GM18519 (cell line): ENCODE measurements around the gene NDOR1.

ENCODE experiments used
- ATAC-seq: cut with Tn5 transposase; IDR thresholded peaks from one replicate; pipeline ENCODE4 v1.9.1; 2021; ENCODE audit warnings: mild to moderate bottlenecking, moderate library complexity; ENCODE audit not compliant: unreplicated experiment, low FRiP score

The NDOR1 gene

GRCh38 chr9:137218212-137218753 is 12.8 kb downstream of the NDOR1 start:
- ATAC-seq: no peak

- ATAC-seq: no peak
Measured at GRCh38 chr9:137218754-137219271, 13.3 kb downstream of the NDOR1 start.

GRCh38 chr9:137219757-137220316 is 14.3 kb downstream of the NDOR1 start:
- no peak for ATAC-seq

GRCh38 chr9:137220317-137221094 is 15.0 kb downstream of the NDOR1 start:
- ATAC-seq: no peak

DNA sequence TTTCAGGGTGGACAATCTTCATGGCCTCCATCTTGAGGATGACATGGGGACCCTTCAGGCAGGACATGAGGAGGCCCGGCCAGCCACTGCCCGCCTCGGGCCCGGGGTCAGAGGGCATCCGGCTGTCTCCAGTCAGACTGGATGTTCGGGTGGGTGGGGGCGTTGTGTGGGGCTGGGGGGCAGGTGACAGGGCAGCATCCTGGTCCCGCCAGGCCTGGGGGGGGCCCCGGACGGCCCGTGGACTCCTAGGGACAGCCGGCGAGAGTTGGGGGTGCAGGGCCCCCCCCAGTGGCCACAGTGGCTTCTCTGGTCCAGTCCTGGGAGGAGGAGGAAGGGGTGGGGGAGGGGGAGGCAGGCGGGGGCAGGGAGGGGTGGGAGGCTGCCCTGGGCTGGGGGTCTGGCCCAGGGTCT is 15.6 kb downstream of the NDOR1 start:
- ATAC-seq: no peak

DNA sequence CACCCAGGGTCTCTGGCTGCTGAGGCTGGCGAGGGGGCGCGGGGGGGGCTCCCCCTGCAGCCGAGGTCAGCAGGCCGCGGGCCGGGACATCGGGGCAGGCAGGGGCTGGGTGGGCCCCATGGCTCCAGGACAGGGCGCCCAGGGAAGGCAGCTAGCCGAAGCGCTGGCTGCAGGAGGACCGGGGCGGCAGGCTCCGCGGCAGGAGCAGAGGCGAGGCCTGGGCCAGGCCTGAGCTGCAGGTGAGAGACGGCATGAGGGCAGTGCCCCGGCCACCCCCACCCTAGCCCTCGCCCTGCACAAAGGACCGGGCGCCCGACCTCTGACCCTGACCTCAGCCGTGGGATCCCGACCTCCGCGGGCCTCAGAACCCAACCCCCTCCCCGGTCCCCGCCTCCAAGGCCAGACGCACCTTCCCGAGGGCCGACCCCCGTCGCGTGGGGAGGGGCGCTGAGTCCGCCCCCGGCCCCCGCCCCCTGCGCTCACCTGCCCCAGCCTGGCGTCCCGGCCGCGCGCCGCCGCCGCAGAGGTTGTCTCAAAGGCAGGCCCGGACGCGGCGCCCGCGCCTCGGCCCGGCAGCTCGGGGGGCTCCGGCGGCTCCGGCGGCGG is 16.1 kb downstream of the NDOR1 start:
- no peak for ATAC-seq

DNA sequence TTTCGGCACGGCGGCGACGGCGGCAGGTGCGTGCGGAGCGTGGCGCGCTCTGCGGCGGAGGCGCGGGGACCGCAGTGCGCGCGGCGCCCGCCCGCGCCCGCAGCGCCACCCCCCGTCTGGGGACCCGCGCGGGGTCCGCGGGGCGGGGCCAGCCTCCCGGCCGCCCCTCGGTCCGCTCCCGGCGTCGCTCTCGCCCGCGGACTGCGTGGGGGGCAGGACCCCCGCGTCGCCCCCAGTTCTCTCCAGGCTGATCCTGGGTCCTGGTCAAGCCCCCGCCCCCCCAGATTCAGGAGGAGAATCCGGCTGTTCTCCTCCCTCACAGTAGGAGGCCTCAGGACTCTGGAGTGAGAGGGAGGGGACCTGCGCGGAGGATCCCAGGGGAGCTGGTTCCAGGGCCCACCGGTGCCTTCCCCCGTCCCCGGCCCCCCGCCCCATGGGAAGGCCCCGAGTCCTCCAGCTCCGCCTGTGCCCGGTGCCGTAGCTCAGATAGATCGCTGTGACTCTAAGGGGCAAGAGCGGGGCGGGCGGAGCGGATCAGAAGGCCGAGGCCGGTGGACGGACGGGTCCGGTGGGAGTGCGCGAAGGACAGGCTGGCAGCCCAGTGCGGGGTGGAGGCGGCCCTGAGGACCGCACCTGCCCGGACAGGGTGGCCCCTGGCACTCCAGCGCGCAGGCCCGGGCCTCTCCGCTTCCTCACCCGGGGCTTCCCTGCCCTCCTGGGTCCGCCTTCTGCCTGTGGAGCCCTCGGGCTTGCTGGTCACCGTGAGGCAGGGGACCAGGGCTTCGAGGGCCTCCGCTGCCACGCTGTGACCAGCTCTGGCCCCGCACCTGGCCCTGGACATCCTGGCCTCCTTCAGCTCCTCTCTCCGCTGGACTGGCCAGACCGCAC is 16.9 kb downstream of the NDOR1 start, which contains the start of gene RNF208:
Gene RNF208, minus strand, starts transcription at position 51 of the 888 bp plus-strand sequence. CDS start 1,028 bp downstream, outside the sequence.
- ATAC-seq: no peak

DNA sequence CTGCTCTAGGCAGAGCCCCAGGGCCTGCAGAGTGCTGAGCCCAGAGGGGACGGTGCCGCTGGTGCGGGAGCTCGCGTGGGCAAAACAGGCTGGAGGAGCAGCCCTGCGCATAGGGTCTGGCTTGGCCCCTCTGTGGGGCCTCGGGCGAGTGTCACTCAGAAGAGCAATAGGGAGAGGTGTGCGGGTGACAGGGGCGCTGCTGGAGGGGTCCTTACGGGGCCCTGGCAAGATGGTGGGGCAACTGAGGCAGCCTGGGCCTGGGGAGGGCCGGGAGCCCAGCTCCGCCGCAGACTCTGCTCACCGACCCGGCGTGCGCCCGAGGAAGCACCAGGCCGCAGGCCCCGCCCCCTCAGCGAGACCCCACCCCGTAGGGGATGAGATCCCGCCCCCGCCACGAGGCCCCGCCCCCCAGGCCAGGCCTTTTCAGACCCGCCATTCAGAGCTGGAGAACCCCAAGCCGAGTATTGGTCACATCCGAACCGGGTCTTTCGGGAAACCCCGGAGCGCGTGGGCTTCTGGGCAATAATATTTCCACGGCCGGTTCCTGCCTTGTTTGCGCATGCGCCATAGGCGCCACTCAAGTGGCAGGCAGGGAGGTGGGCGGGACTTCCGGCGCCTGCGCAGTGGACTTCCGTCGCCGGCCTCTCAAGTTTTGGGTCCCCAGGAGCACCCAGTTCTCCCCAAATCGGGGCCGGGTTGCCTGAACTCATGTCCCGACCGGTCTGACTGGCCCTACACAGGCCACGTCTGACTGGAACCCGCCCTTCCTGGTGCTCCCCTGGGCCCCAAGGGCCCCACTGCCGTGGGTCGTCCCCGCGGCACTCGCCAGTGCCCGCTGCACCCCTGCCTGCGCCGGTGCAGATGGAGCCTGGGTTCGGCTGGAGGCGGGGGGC is 17.8 kb downstream of the NDOR1 start:
- ATAC-seq: peak; percentile 45

GRCh38 chr9:137224830-137225694 is 19.6 kb downstream of the NDOR1 start, which contains the start of gene CYSRT1:
Gene CYSRT1, plus strand, starts transcription at chr9:137225174. Its CDS starts 448 bp downstream, at chr9:137225622.
- no peak for ATAC-seq

DNA sequence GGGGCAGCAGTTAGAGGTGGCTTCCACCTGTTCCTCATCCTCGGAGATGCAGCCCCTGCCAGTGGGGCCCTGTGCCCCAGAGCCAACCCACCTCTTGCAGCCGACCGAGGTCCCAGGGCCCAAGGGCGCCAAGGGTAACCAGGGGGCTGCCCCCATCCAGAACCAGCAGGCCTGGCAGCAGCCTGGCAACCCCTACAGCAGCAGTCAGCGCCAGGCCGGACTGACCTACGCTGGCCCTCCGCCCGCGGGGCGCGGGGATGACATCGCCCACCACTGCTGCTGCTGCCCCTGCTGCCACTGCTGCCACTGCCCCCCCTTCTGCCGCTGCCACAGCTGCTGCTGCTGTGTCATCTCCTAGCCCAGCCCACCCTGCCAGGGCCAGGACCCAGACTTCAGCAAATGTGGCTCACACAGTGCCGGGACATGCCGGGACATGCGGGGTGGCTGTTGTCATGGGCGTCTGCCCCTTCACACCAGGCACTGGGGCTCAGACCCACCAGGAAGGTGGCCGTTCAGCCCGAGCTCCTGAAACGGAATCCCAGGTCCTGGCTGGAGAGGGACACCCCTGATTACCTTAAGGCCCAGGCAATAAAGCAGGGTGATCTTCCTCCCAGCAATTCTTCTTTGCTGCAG is 20.3 kb downstream of the NDOR1 start:
- no peak for ATAC-seq

DNA sequence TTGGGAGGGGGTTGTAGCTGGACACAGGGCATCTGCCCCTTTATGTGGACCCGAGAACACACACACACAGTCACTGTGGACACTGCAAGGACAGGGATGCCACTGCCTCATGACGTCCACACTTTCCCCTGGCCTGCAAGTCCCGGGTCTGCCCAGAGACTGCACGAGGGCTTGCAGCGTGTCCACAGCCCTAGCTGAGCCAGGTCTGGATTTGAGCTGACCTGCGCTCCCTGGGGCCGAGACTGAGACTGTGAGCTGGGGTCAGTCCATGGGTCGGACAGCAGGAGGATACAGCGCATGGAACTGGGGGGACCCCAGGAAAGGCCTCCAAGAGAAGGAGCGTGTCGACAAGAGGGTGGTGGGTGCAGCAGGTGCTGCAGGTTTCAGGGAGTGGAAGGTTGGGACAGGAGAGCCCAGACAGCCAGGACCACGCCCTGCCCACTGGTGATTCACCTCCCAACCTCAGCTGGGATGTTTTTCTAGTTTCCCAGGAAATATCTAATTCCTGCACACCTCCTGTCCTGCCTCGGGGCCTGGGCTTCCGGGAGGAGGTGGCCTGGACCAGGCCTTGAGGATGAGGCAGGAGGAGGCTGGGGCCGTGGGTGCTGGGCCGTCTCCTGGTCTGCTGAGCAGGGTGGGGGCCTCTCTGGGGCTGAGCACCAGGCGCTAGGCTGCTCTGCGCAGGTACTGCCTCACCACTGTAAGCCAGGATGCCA is 21.0 kb downstream of the NDOR1 start:
- ATAC-seq: no peak

- no peak for ATAC-seq
Measured at GRCh38 chr9:137227054-137227852, 21.8 kb downstream of the NDOR1 start, which contains the start of gene RNF224. Gene RNF224, plus strand, starts transcription at chr9:137227502. Its CDS starts 834 bp downstream, at chr9:137228336.

DNA sequence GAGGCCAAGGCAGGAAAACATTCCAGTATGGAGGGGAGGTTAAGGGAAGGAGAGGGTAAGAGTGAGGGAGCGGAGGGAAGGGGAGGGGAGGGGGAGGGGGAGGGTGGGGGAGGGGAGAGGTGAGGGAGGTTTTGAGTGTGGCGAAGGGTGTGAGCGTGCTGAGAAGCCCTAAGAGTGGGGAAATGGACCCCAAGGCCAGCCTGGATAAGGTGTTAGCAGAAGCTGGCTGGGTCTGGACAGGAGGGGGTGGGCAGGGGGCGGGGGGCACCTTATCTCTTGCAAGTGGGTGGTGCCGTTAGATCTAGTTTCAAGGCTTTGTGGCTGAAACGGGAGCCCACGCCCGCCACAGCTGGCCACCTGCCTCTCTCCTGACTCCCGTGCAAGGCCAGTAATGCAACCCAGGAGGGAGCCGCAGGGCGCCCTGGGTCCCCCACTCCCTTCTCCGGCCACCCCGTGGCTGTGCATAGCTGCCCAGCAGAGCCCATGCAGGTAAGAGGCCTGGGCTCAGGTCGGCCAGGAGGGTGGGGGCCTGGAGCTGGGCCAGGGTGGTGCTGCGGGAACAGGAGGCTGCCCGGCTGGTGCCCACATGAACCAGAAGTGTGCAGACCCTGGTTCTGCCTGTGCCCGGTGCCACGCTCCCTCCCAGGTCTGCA is 22.5 kb downstream of the NDOR1 start:
- ATAC-seq: no peak

DNA sequence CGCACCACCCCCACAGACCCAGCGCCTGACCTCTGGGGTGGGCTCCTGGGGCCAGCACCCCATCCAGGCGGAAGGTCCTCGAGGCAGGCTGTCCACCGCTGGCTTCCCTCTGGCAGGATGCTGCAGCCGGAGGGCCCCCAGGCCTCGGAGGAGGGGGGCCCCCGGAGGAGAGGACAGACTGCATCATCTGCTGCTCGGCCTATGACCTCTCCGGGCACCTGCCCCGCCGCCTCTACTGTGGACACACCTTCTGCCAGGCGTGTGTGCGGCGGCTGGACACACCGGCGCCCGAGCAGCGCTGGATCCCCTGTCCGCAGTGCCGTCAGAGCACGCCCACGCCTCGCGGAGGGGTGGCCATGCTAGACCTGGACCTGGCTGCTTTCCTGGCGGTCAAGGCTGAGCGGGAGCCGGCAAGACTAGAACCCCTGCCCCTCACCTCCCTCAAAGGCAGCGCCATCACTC is 23.0 kb downstream of the NDOR1 start:
- ATAC-seq: no peak
